Stimulated activated CD8-positive, alpha-beta memory T cell treated with anti-CD3 and anti-CD28 coated beads, Interleukin-4, amount 100 ng/mL, for 4 hours (primary cell): ENCODE results near the gene PTPRU.
A peak's percentile ranks its signal among the peaks of the same experiment; 100 is the strongest.
"Not testable (repeated sequence)": the region's sequence is repeated elsewhere in the genome, so short reads cannot be mapped to it uniquely, and the experiment has no call there.

ENCODE experiments used
- DNase-seq, 2 donors: peaks; one replicate each; pipeline ENCODE4 v3.0.0-alpha.2; 2020; ENCODE audit warnings: low read depth in 2 of 2, low spot score in 1 of 2

Gene PTPRU

GRCh38 chr1:29221296-29221695, 15.0 kb upstream of the PTPRU start:
- no peak for DNase-seq

GRCh38 chr1:29222260-29222659, 14.1 kb upstream of the PTPRU start:
- DNase-seq = not testable (repeated sequence)

DNA sequence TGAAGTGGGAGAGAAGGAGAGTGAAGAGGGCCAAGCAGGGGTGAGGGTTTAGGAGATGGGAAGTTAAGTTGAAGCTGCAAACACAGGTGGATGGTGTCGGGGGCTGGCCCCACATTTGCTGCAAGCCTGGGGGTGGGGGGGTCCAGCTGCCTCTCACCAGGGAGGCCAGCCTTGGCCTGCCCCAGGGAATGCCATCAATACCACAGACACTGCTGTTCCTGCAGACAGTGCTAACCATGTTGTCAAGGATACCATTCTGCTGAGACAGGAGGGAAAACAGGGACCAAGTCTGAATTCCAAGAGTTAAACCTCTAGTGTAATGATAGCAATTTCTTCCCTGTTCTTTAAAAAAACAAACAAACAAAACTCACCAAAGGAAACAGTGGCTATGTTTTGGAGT, 13.6 kb upstream of the PTPRU start:
- DNase-seq = no peak

DNA sequence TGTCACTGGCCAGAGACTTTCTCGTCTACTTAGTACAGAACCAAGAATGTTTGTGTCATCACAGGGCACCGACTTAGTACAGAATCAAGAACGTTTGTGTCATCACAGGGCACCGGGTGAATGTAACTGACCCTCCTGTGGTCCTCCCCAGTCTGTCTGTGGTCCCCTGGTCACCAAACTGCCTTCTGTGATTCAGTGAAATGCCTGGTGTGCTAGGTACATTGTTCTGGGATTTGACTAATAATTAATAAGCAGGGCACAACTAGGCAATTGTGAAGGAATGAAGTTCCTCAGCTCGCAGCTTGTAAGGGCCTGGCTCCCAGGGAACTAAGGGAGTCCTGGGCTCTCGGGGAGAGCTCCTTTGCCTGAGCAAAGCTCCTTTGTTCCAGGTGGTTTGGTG, 12.8 kb upstream of the PTPRU start:
- no peak for DNase-seq

DNA sequence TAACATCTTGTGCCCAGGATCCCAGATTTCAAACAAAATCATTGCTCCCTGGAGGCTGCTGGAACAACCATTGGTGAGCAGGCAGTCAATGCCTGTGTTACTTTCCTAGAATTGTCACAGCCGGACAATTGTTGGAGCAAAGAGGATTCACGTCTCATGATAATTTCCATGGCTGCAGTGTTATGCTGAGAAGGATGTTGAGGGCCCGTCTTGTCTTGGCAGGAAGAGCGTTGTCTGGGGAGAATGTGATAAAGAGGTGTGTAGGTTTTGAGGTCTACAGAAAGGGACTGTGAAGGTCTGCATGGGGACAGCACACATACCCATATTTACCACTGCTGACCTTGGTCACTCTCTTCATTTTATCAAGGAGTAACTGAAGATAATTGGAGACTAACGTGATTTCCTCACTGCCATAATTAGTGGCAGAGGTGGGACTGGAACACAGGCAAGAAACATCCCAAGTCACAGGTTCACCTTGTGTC, 11.9 kb upstream of the PTPRU start:
- no peak for DNase-seq

- DNase-seq = no peak
These were observed 11.0 kb upstream of the PTPRU start for GRCh38 chr1:29225361-29225760.

GRCh38 chr1:29227511-29227910, 8.8 kb upstream of the PTPRU start:
- no peak for DNase-seq

DNA sequence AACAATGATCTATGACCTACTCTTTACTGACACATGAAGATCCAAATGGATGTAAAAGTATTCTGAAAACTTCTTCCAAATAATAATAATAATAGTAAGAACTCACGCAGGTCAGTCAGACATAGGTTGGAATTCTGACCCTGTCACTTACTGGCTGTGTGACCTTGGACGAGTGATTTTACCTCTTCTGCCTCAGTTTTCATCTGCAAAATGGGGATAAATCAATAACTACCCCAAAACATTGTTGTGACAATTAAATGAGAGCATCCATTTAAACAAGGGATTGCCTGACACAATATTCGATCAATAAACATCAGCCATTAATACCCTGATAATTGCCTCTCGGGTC, 6.1 kb upstream of the PTPRU start:
- no peak for DNase-seq

GRCh38 chr1:29230553-29231378, 5.6 kb upstream of the PTPRU start, which contains the start of gene MECR:
MECR (minus strand) TSS chr1:29230934; CDS start chr1:29230906, 28 bp downstream.
- peak; percentile 90 to 93 for DNase-seq

GRCh38 chr1:29232387-29232786, 3.9 kb upstream of the PTPRU start:
- DNase-seq = no peak

DNA sequence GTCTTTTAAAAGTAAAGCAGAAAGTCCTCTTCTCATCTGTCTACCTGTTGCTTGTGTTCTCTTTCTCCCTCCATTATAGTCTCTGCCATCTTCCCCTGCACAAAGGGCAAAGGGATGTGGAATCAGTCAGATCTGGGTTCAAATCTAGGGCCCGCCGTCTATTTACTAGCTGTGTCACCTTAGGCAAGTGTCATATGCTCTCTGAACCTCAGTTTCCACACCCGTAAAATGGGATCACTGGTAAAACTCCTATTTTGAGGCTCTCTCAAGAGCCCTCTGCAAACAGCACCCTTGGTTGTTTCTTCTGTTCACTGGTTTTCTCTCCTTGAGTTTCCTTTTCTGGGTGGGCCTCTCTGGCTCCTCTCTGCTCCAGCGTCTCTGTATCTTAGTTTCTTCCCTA, 2.6 kb upstream of the PTPRU start:
- no peak for DNase-seq

GRCh38 chr1:29234471-29234870, 1.9 kb upstream of the PTPRU start:
- no peak for DNase-seq

DNA sequence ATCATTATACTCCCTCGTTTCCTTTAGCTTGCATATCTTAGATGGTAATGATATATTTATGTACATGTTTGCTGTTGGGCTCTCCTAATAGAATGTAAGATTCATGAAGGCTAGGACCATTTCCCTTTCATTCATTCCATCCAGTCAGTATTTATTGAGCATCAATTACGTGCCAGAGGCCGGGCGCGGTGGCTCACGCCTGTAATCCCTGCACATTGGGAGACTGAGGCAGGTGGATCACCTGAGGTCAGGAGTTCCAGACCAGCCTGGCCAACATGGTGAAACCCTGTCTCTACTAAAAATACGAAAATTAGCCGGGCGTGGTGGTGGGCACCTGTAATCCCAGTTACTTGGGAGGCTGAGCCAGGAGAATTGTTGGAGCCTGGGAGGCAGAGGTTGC, 1.4 kb upstream of the PTPRU start:
- DNase-seq = not testable (repeated sequence)

DNA sequence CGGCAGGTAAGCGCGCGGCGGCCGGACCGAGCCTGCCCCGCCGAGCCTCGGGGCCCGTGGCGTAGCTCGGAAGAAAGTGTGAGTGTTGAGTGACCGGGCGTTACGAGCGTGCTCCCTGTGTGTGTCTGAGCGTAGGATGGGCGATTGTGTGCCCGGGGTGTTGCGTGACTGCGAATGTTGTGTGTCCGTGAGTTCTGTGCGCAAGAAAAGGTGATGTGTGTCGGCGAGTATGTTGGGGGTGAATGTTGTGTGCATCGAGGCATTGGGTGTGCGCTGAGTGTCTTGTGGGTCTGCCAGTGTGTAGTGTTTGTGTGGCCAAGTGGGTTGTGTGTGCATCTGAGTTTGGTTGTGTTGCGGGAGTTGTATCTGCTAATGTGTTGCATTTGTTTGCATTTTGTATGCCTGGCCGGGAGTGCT, 398 bp downstream of the PTPRU start:
- no peak for DNase-seq

DNA sequence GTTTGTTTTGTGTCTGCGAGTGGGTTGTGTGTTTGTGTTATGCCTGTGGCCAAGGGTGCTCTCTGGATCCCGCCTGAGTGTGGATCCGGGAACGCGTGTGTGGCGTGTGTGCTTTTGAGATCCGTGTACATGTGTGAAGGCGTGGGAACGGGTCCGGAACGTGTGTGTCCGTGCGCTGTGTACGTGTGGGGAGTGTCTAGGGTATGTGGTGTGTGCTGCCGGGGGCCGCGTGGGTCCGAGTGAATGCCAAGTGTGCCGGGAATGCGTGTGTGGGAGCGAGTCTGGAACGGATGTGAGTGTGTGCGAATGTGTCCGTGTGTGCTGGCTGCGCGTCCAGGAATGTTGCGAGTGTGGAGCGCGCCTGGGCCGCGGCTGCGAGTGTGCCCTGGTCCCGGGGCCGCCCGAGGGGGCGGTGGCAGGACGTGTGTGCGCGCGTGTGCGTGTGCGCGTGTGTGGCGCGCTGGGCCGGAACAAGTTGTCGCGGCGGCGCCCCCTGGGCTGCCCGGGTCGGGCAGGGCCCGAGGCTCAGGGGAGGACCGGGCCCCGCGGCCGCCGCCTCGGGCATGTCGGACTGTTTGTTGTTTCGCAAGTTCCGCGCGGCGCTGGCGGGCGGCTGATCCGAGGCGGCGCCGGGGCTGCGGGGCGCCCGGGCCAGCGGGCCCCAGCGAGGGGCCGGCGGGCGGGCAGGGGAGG, 953 bp downstream of the PTPRU start:
- DNase-seq = no peak

- no peak for DNase-seq
These were observed 1.7 kb downstream of the PTPRU start for GRCh38 chr1:29237852-29238619.

GRCh38 chr1:29238620-29239002, 2.3 kb downstream of the PTPRU start:
- DNase-seq = no peak

DNA sequence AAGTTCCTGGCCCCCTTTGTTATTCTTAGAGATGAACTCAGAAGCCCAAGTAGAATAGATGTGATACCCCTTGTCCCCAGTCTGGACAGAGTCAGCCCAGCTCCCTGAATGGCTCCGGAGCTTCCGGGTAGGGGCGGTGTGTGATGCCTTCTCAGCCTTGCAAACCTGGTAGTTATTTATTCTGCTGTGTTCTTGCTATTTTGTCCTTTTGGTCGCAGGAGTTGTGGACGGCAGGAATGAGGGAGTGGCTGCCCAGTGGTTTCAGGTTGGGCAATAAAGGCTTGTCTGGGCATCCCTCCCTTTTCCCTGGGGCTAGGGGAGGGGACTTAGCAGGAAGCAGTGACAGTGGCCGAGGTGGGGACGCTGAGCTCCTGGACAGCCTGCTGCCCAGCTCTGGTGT, 2.8 kb downstream of the PTPRU start:
- DNase-seq = no peak

DNA sequence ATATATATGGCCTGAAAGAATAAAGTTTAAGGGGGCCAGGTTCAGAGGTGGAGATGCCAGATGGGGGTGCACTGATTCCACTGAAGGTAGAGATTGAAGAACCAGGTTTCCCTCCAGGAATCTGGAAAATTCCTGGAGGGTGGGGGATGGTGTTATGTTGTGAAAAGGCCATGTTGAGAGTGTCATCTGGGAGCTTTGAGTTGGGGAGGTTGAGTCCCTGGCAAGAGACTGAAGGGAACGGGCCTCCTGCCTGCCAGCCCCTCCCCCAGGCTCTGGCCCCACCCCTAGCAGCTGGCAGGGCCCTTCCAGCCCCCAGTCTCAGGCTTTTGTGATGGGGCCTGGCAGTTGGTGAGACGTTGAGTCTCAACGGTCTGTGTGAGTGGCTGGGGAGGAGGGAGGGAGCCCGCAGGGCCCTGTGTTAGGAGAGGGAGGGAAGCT, 4.1 kb downstream of the PTPRU start:
- DNase-seq = no peak

DNA sequence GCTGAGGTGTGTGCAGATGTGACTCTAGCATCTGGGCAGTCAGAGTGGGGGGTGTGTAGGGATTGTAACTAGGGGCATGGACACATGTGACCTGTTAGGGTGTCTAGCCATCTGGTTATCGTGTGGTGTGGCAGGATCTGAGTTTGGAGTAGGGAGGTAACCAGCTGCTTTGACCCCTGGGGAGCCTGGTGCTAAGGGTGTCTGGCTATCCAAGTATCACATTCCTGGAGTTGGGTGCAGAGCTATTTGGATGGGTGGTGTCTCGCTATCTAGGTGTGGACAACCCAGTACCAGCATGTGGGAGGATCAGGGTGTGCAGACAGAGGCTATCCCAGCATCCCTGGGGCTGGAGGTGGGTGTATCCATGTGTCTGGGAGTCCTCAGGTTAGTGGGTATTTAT, 4.7 kb downstream of the PTPRU start:
- no peak for DNase-seq

DNA sequence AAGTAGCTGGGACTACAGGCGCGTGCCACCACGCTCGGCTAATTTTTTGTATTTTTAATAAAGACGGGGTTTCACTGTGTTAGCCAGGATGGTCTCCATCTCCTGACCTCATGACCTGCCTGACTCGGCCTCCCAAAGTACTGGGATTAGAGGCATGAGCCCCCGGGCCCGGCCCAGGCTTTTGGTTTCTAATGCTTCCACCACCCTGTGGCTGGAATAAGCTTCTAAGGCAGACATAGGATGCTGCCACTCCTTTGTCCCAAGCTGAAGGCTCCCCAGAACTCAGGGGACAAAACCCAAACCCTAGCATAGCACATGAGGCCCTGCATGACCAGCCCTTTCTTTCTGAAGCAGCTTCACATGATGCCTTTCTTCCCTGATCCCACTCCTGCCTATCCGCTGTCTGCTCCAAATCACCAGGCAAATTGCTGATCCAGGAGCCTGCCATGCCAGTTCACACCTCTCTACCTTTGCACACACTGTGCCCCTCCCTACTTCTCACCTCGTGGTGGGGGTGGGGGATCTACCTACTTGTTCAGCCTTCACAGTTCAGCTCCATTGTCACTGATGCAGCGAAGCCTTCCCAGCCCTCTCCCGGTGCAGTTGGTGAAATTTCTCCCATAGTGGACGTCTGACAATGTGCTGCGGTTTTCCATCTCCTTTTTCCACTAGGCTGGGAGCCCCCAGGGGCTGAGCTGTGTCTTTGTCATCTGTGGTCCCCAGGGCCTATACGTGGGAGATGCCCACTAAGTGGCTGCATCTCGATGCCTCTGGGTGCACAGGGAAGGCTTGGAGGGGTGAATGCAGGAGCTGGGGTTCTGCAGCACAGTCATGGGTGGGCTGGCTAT, 6.9 kb downstream of the PTPRU start:
- no peak for DNase-seq
